Measurements from ENCODE around the gene PPT2.

GRCh38 chr6:32174416-32174815 is 20.5 kb downstream of the PPT2 start:
- TF ChIP-seq GABPA (IDR thresholded peaks at IDR 0.05; ENCODE audit: borderline replicate concordance, insufficient read depth, low read length), result no peak
- no peak for TF ChIP-seq POLR2AphosphoS5 (IDR thresholded peaks at IDR 0.05; ENCODE audit: low read depth, low read length)
- no peak for TF ChIP-seq CTCF (IDR thresholded peaks at IDR 0.05; ENCODE audit: control extremely low read depth in 1 of 3, insufficient read depth in 1 of 3, low read depth in 1 of 3, low read length in 3 of 3)
- TF ChIP-seq BACH1 (IDR thresholded peaks at IDR 0.05; ENCODE audit: low read length), result no peak
- no peak for TF ChIP-seq FOSL1 (IDR thresholded peaks at IDR 0.05; ENCODE audit: insufficient read depth, low read depth, low read length)
- no peak for TF ChIP-seq TAF1 (IDR thresholded peaks at IDR 0.05; ENCODE audit: low read depth, low read length)
- TF ChIP-seq, protein P1, sequence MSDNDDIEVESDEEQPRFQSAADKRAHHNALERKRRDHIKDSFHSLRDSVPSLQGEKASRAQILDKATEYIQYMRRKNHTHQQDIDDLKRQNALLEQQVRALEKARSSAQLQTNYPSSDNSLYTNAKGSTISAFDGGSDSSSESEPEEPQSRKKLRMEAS (IDR thresholded peaks at IDR 0.05), result no peak
- no peak for TF ChIP-seq HDAC2 (IDR thresholded peaks at IDR 0.05; ENCODE audit: borderline replicate concordance in 1 of 2, low read depth in 2 of 2, low read length in 2 of 2)
- TF ChIP-seq MAFK (IDR thresholded peaks at IDR 0.05; ENCODE audit: low read depth, low read length), result no peak
- TF ChIP-seq, protein P2, sequence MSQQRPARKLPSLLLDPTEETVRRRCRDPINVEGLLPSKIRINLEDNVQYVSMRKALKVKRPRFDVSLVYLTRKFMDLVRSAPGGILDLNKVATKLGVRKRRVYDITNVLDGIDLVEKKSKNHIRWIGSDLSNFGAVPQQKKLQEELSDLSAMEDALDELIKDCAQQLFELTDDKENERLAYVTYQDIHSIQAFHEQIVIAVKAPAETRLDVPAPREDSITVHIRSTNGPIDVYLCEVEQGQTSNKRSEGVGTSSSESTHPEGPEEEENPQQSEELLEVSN (IDR thresholded peaks at IDR 0.05), result no peak

Measured in H1 (cell line).